GM23248 (cell line): ENCODE data around the gene TRPC4. TPM values are rescaled to one million over a fixed set of nuclear protein-coding genes. Genes with fewer than 3 reads are reported as not detected.
A peak's percentile ranks its signal among the peaks of the same experiment; 100 is the strongest.

Experiments used
- DNase-seq: peaks from one replicate; pipeline ENCODE4 v3.0.0-alpha.2; 2015
- H2AFZ ChIP-seq: fragments of 200-600 bp; sonication (generic); 2 replicates; pipeline ENCODE4 v1.6.1; 2016; ENCODE audit warnings: antibody characterized with exemption
- H3F3A ChIP-seq: fragments of 200-600 bp; sonication (generic); 2 replicates; pipeline ENCODE4 v1.6.1; 2016; ENCODE audit warnings: mild to moderate bottlenecking, antibody characterized with exemption, mixed run types; ENCODE audit not compliant: insufficient read depth
- H3K27ac ChIP-seq: fragments of 200-600 bp; sonication (generic); 2 replicates; pipeline ENCODE4 v1.5.1; 2016; ENCODE audit warnings: mild to moderate bottlenecking
- H3K27me3 ChIP-seq: fragments of 200-600 bp; sonication (generic); replicated peaks from 2 replicates; pipeline ENCODE4 v1.6.1; 2016; ENCODE audit warnings: mild to moderate bottlenecking; ENCODE audit not compliant: insufficient read depth
- H3K36me3 ChIP-seq: fragments of 200-600 bp; sonication (generic); 2 replicates; pipeline ENCODE4 v1.6.1; 2016; ENCODE audit warnings: low read depth, mild to moderate bottlenecking
- H3K4me1 ChIP-seq: fragments of 200-600 bp; sonication (generic); 2 replicates; pipeline ENCODE4 v1.6.1; 2016; ENCODE audit warnings: mild to moderate bottlenecking; ENCODE audit not compliant: insufficient read depth
- H3K4me2 ChIP-seq: fragments of 200-600 bp; sonication (generic); one replicate; pipeline ENCODE4 v1.6.1; 2016; ENCODE audit warnings: mild to moderate bottlenecking; ENCODE audit not compliant: unreplicated experiment
- H3K4me3 ChIP-seq: fragments of 200-600 bp; sonication (generic); 2 replicates; pipeline ENCODE4 v1.5.1; 2016; ENCODE audit warnings: mild to moderate bottlenecking
- H3K79me2 ChIP-seq: fragments of 200-600 bp; sonication (generic); 2 replicates; pipeline ENCODE4 v1.6.1; 2016; ENCODE audit warnings: mild to moderate bottlenecking; ENCODE audit not compliant: insufficient read depth
- H3K9ac ChIP-seq: fragments of 200-600 bp; sonication (generic); 2 replicates; pipeline ENCODE4 v1.6.1; 2016; ENCODE audit warnings: mild to moderate bottlenecking
- H3K9me2 ChIP-seq: fragments of 200-600 bp; sonication (generic); 2 replicates; pipeline ENCODE4 v1.6.1; 2016; ENCODE audit warnings: mixed run types, mild to moderate bottlenecking, moderate library complexity; ENCODE audit not compliant: insufficient read depth
- H3K9me3 ChIP-seq: fragments of 200-600 bp; sonication (generic); one replicate; pipeline ENCODE4 v1.6.1; 2017; ENCODE audit warnings: low read depth
- H4K20me1 ChIP-seq: fragments of 200-600 bp; sonication (generic); 2 replicates; pipeline ENCODE4 v1.6.0; 2016; ENCODE audit not compliant: insufficient read depth
- EZH2 ChIP-seq: fragments of 200-600 bp; sonication (generic); IDR thresholded peaks from 2 replicates; pipeline ENCODE4 v1.6.1; 2018; ENCODE audit warnings: antibody characterized with exemption, mild to moderate bottlenecking; ENCODE audit not compliant: insufficient read depth, poor library complexity, severe bottlenecking
- EZH2phosphoT487 ChIP-seq: fragments of 200-600 bp; sonication (generic); IDR thresholded peaks from 2 replicates; pipeline ENCODE4 v1.6.1; 2018; ENCODE audit warnings: antibody characterized with exemption, moderate library complexity, mild to moderate bottlenecking, low read depth; ENCODE audit not compliant: insufficient read depth
- WGBS, 2 experiments: methylation state at CpG; one replicate each; pipeline ENCODE4 v1.1.6; 2015 to 2017; ENCODE audit warnings: low lambda C conversion rate in 2 of 2, low coverage in 1 of 2; ENCODE audit errors: missing lambda C conversion rate in 2 of 2; 5-methylcytosine and 5-hydroxymethylcytosine counted together
- in situ Hi-C: fragments of 300-500 bp; cut with MboI; formaldehyde crosslinking; loops from 2 replicates; pipeline ENCODE4 v1.15.0; 2020
- polyA plus RNA-seq: library from polyadenylated mRNA; unstranded; fragments of >200 nt; fragmentation: Nextera tagmentation; extraction: Ambion mirVana; gene quantifications from 2 replicates; pipeline ENCODE4 v1.2.1, GENCODE V29; 2016
- total RNA-seq: library from RNA; depleted of rRNA; stranded (reverse); fragments of >200 nt; shearing (Covaris generic); gene quantifications from 2 replicates; pipeline ENCODE4 v1.2.3, GENCODE V29; 2014

The TRPC4 gene
- total and polyA plus RNA-seq, 2 experiments from 2014 or later: 6.7 to 10.5 TPM

DNA sequence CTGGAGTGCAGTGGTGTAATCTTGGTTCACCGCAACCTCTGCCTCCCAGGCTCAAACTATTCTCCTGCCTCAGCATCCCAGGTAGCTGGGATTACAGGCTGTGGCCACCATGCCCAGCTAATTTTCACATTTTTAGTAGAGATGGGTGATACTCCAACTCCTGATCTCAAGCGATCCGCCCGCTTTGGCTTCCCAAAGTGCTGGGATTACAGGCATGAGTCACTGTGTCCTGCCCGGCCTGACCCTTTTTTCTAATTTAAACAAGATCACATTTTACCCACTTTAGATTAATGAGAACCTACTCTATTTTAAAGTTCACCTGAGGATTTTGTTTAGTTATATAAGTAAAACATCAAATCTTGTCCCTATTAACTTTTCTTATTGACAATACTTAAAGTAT is 179.2 kb downstream of the TRPC4 start:
- no peak overlapping the region for H3K4me2 ChIP-seq
- peaks cover 14% of the 10 kb centered on the region for H3K4me1 ChIP-seq
- H3K27ac ChIP-seq: no peak overlapping the region
- H3K4me3 ChIP-seq: no peak overlapping the region
- no peaks in the 10 kb centered on the region for H3K27me3 ChIP-seq
- H2AFZ ChIP-seq: no peak overlapping the region
- no peak for TF ChIP-seq EZH2
- no peak for TF ChIP-seq EZH2phosphoT487
- no peak overlapping the region for H3K9ac ChIP-seq
- 0 out of 2 replicates have a peak, but pooled peaks cover 4% of the 10 kb centered on the region for H3K36me3 ChIP-seq
- H3K9me3 ChIP-seq: no peaks in the 10 kb centered on the region
- WGBS, 2 experiments: 89 to 90% methylated on average over 5 of the region's 5 CpGs
- in situ Hi-C loops: no loop called here
- no peaks in the 10 kb centered on the region for H3F3A ChIP-seq
- DNase-seq: no peak
- no peaks in the 10 kb centered on the region for H3K79me2 ChIP-seq
- H4K20me1 ChIP-seq: no peaks in the 10 kb centered on the region
- no peaks in the 10 kb centered on the region for H3K9me2 ChIP-seq

DNA sequence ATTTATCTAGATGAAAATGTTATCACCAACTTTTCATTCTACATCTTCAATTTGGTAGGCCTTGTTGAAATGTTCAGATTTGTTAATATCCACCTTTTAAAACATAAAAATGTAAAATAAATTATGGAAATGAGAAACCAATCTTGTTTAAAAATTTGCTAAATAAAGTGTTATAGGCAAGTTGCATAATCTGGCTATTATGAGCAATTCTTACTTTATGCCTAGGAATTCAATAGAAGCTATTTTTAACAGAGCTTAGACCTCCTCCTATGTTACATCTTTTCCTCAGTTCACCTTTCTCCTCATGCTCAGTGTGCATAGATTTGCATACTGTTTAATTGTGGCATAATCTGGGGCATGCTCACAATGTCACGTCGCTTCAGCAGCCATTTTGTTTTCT is 183.1 kb downstream of the TRPC4 start:
- TF ChIP-seq EZH2phosphoT487: no peak
- TF ChIP-seq EZH2: no peak
- H3K9ac ChIP-seq: no peak overlapping the region
- H3K4me3 ChIP-seq: no peak overlapping the region
- 96 to 97% methylated on average over 2 of the region's 2 CpGs for WGBS, 2 experiments
- H4K20me1 ChIP-seq: no peaks in the 10 kb centered on the region
- peaks cover 7% of the 10 kb centered on the region; the same call in 1 of the 2 replicates for H3K36me3 ChIP-seq
- no peaks in the 10 kb centered on the region for H3K9me3 ChIP-seq
- H2AFZ ChIP-seq: peak overlapping the region; percentile 44; the same call in 1 of the 2 replicates
- H3K79me2 ChIP-seq: no peaks in the 10 kb centered on the region
- 0 out of 2 replicates have a peak, but pooled peaks cover 4% of the 10 kb centered on the region for H3K9me2 ChIP-seq
- H3K27me3 ChIP-seq: no peaks in the 10 kb centered on the region
- peaks cover 25% of the 10 kb centered on the region for H3K4me1 ChIP-seq
- H3K27ac ChIP-seq: no peak overlapping the region
- 0 out of 2 replicates have a peak, but pooled peaks cover 6% of the 10 kb centered on the region for H3F3A ChIP-seq
- peak overlapping the region; percentile 24 for H3K4me2 ChIP-seq
- in situ Hi-C loops: no loop called here
- peak; percentile 54 for DNase-seq

DNA sequence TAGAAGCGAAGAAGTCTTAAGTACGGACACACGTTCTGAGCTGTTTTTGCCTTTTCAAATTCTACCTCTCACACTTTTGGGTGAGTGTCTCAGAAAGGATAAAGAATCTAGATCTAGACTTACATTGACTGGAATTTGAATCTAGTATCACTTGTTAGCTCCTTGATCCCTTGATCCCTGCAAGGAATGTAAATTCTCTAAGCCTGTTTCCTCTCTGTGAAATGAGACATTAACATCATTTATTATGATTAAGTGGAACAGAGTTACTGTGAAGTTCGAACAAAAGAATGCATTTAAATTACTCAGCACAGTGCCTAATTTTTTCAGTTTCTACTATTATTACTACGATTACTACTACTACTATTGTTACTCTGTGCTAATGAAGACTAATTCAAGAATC is 184.4 kb downstream of the TRPC4 start:
- H3K9me2 ChIP-seq: 0 out of 2 replicates have a peak, but pooled peaks cover 4% of the 10 kb centered on the region
- no peak overlapping the region for H3K9ac ChIP-seq
- 77 to 81% methylated on average over 5 of the region's 5 CpGs for WGBS, 2 experiments
- H4K20me1 ChIP-seq: no peaks in the 10 kb centered on the region
- no peak overlapping the region for H3K27ac ChIP-seq
- no peaks in the 10 kb centered on the region for H3K79me2 ChIP-seq
- TF ChIP-seq EZH2 (no peak), EZH2phosphoT487 (no peak)
- peaks cover 30% of the 10 kb centered on the region for H3K4me1 ChIP-seq
- DNase-seq: no peak
- no peaks in the 10 kb centered on the region for H3K27me3 ChIP-seq
- no peaks in the 10 kb centered on the region for H3K9me3 ChIP-seq
- no peak overlapping the region for H3K4me3 ChIP-seq
- in situ Hi-C loops: no loop called here
- peaks cover 15% of the 10 kb centered on the region; the same call in 1 of the 2 replicates for H3F3A ChIP-seq
- peaks cover 3% of the 10 kb centered on the region; the same call in 1 of the 2 replicates for H3K36me3 ChIP-seq
- H2AFZ ChIP-seq: peak overlapping the region; percentile 21; the same call in 1 of the 2 replicates
- no peak overlapping the region for H3K4me2 ChIP-seq

DNA sequence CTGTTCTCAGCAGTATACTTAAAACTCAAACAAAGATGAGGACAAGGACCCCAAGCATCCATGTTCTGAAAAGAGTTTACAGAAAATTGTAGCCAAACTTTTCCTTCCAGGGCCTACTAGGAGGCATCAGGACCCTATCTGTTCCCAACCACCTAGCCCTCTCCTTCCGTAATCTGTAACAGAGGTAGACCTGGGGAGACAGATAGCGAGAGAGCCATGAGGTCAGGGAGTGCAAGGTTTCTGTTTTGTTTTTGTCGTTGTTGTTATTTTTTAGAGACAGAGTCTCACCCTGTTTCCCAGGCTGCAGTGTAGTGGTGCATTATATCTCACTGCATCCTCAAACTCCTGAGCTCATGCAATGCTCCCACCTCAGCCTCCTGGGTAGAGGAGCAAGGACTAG is 187.1 kb downstream of the TRPC4 start:
- Histone ChIP-seq H3K27me3 (no peaks in the 10 kb centered on the region), H2AFZ (peak overlapping the region; percentile 43; the same call in 1 of the 2 replicates)
- WGBS, 2 experiments: 91% methylated on average over 3 of the region's 3 CpGs

More for the DNA sequence above, 187.1 kb downstream of the TRPC4 start:
- Histone ChIP-seq H3K4me3 (no peak overlapping the region), H3K4me2 (no peak overlapping the region), H3F3A (peaks cover 15% of the 10 kb centered on the region; the same call in 1 of the 2 replicates), H3K79me2 (no peaks in the 10 kb centered on the region), H3K9ac (no peak overlapping the region), H3K9me3 (no peaks in the 10 kb centered on the region), H3K4me1 (peaks cover 30% of the 10 kb centered on the region), H3K36me3 (peaks cover 3% of the 10 kb centered on the region; the same call in 1 of the 2 replicates), H3K9me2 (0 out of 2 replicates have a peak, but pooled peaks cover 4% of the 10 kb centered on the region), H4K20me1 (no peaks in the 10 kb centered on the region), H3K27ac (no peak overlapping the region)
- TF ChIP-seq EZH2phosphoT487: no peak
- TF ChIP-seq EZH2: no peak
- in situ Hi-C loops: no loop called here
- DNase-seq: no peak
